Measurements from ENCODE around the gene TNFAIP8L3.

- TF ChIP-seq OSR1 (CRISPR knock-in tag; IDR thresholded peaks at IDR 0.05) (no peak), TOX (CRISPR knock-in tag; IDR thresholded peaks at IDR 0.05; ENCODE audit: borderline replicate concordance) (no peak), POU6F1 (CRISPR knock-in tag; IDR thresholded peaks at IDR 0.05; ENCODE audit: borderline replicate concordance, low read depth) (no peak), TCF4 (CRISPR knock-in tag; IDR thresholded peaks at IDR 0.05; ENCODE audit: borderline replicate concordance) (no peak)
- TF ChIP-seq, protein P1, sequence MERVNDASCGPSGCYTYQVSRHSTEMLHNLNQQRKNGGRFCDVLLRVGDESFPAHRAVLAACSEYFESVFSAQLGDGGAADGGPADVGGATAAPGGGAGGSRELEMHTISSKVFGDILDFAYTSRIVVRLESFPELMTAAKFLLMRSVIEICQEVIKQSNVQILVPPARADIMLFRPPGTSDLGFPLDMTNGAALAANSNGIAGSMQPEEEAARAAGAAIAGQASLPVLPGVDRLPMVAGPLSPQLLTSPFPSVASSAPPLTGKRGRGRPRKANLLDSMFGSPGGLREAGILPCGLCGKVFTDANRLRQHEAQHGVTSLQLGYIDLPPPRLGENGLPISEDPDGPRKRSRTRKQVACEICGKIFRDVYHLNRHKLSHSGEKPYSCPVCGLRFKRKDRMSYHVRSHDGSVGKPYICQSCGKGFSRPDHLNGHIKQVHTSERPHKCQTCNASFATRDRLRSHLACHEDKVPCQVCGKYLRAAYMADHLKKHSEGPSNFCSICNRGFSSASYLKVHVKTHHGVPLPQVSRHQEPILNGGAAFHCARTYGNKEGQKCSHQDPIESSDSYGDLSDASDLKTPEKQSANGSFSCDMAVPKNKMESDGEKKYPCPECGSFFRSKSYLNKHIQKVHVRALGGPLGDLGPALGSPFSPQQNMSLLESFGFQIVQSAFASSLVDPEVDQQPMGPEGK (CRISPR knock-in tag; IDR thresholded peaks at IDR 0.05; ENCODE audit: borderline replicate concordance), result no peak
Measured at GRCh38 chr15:51112078-51112477, 17.4 kb upstream of the TNFAIP8L3 start.

Measured in SK-N-SH treated with all-trans-retinoic acid at 6 μM for 48 hours (cell line).